Testis (tissue), 3 donors: ENCODE measurements around the gene PAPPA2. TPM values are rescaled to one million over a fixed set of nuclear protein-coding genes. Genes with fewer than 3 reads are reported as not detected.
"Not testable (repeated sequence)": the region's sequence is repeated elsewhere in the genome, so short reads cannot be mapped to it uniquely, and the experiment has no call there.

Source experiments
- DNase-seq: peaks from one replicate; pipeline ENCODE4 v3.0.0-alpha.2; 2019
- H3K27ac ChIP-seq, 2 donors: fragments of 200-600 bp; sonication (generic); one replicate each; pipeline ENCODE4 v1.5.1; 2019
- H3K27me3 ChIP-seq: fragments of 200-600 bp; sonication (generic); one replicate; pipeline ENCODE4 v1.5.1; 2019
- H3K36me3 ChIP-seq: fragments of 200-600 bp; sonication (generic); one replicate; pipeline ENCODE4 v1.5.1; 2017; ENCODE audit warnings: low read depth; ENCODE audit errors: missing control alignments
- H3K4me1 ChIP-seq: fragments of 200-600 bp; sonication (generic); one replicate; pipeline ENCODE4 v1.5.1; 2019
- H3K4me3 ChIP-seq, 2 donors: fragments of 200-600 bp; sonication (generic); one replicate each; pipeline ENCODE4 v1.5.1; 2017 to 2019
- H3K9me3 ChIP-seq: fragments of 200-600 bp; sonication (generic); one replicate; pipeline ENCODE4 v1.5.1; 2017
- CTCF ChIP-seq, 3 experiments: fragments of 450-650 bp in 2 of 3; fragments of 200-600 bp in 1 of 3; sonication (generic) in 1 of 3; IDR thresholded peaks; one replicate each; pipeline ENCODE4 v1.5.1; 2016 to 2019; ENCODE audit warnings: antibody characterized with exemption in 3 of 3, mild to moderate bottlenecking in 2 of 3, moderate library complexity in 1 of 3
- POLR2A ChIP-seq: fragments of 450-650 bp; IDR thresholded peaks from one replicate; pipeline ENCODE4 v1.6.1; 2017; ENCODE audit warnings: antibody characterized with exemption, mild to moderate bottlenecking, moderate library complexity
- WGBS, 2 donors: methylation state at CpG; one replicate each; pipeline ENCODE4 v1.1.5; 2018; 5-methylcytosine and 5-hydroxymethylcytosine counted together
- intact Hi-C: fragments of 100-400 bp; cut with DNase I; formaldehyde crosslinking; loops from one replicate; pipeline ENCODE4 v1.15.1; 2023; ENCODE audit warnings: low total_unique reads
- polyA plus RNA-seq: library from polyadenylated mRNA; stranded (reverse); fragments of 350-450 nt; fragmentation: Illumina TruSeq; extraction: RNeasy Lipid Tissue Mini Kit (QIAGEN cat#74804); gene quantifications from one replicate; pipeline ENCODE4 v1.2.3, GENCODE V29; 2014; ENCODE audit warnings: low read depth, low replicate concordance; ENCODE audit not compliant: insufficient read depth
- total RNA-seq, 2 donors: library from RNA; depleted of rRNA; stranded (reverse); fragments of >200 nt; gene quantifications; one replicate each; pipeline ENCODE4 v1.2.3, GENCODE V29; 2016

The PAPPA2 gene
- total and polyA plus RNA-seq, 3 donors from 2014 or later: 0.80 to 2.2 (median 2.2) TPM

GRCh38 chr1:176557543-176558258, 94.7 kb downstream of the PAPPA2 start:
- intact Hi-C loops: no loop called here

GRCh38 chr1:176558561-176558960, 95.6 kb downstream of the PAPPA2 start:
- no peak overlapping the region for H3K27ac ChIP-seq
- no peaks in the 10 kb centered on the region for H3K9me3 ChIP-seq
- peaks cover 3% of the 10 kb centered on the region for H3K4me1 ChIP-seq
- no peak for DNase-seq
- no peaks in the 10 kb centered on the region for H3K27me3 ChIP-seq
- TF ChIP-seq CTCF (IDR thresholded peaks at IDR 0.05): no peak
- TF ChIP-seq POLR2A: no peak
- no peaks in the 10 kb centered on the region for H3K36me3 ChIP-seq
- H3K4me3 ChIP-seq: no peak overlapping the region
- intact Hi-C loops: no loop called here
- 41 to 55% methylated on average over 2 of the region's 2 CpGs for WGBS, 2 donors

More at GRCh38 chr1:176557543-176558258, 94.7 kb downstream of the PAPPA2 start:
- H3K4me1 ChIP-seq: peaks cover 3% of the 10 kb centered on the region
- no peak for DNase-seq
- H3K4me3 ChIP-seq: no peak overlapping the region
- no peaks in the 10 kb centered on the region for H3K27me3 ChIP-seq
- 42 to 71% methylated on average over 2 of the region's 2 CpGs for WGBS, 2 donors
- no peaks in the 10 kb centered on the region for H3K9me3 ChIP-seq
- H3K36me3 ChIP-seq: no peaks in the 10 kb centered on the region
- TF ChIP-seq POLR2A: no peak
- no peak for TF ChIP-seq CTCF (IDR thresholded peaks at IDR 0.05)
- no peak overlapping the region for H3K27ac ChIP-seq

GRCh38 chr1:176559474-176559873, 96.5 kb downstream of the PAPPA2 start:
- H3K4me1 ChIP-seq: peaks cover 3% of the 10 kb centered on the region
- H3K27ac ChIP-seq: no peak overlapping the region
- H3K27me3 ChIP-seq: no peaks in the 10 kb centered on the region
- no peak overlapping the region for H3K4me3 ChIP-seq
- TF ChIP-seq CTCF (IDR thresholded peaks at IDR 0.05): no peak
- TF ChIP-seq POLR2A: no peak
- intact Hi-C loops: no loop called here
- no peak for DNase-seq
- H3K36me3 ChIP-seq: no peaks in the 10 kb centered on the region
- no peaks in the 10 kb centered on the region for H3K9me3 ChIP-seq
- 47 to 62% methylated on average over 4 of the region's 4 CpGs for WGBS, 2 donors

- Histone ChIP-seq H3K27ac (no peak overlapping the region), H3K36me3 (no peaks in the 10 kb centered on the region), H3K4me3 (no peak overlapping the region), H3K4me1 (peaks cover 3% of the 10 kb centered on the region), H3K9me3 (no peaks in the 10 kb centered on the region), H3K27me3 (no peaks in the 10 kb centered on the region)
- intact Hi-C loops: no loop called here
- WGBS, 2 donors: 8 to 14% methylated on average over 5 of the region's 5 CpGs
- DNase-seq: peak; percentile 69
- TF ChIP-seq POLR2A (no peak), CTCF (IDR thresholded peaks at IDR 0.05) (peak; percentile 60 to 88 (median 75))
Measured at GRCh38 chr1:176559878-176560277, 96.9 kb downstream of the PAPPA2 start.

GRCh38 chr1:176560681-176561080, 97.7 kb downstream of the PAPPA2 start:
- no peak for TF ChIP-seq CTCF (IDR thresholded peaks at IDR 0.05)
- TF ChIP-seq POLR2A: no peak
- Histone ChIP-seq H3K27me3 (no peaks in the 10 kb centered on the region), H3K4me1 (peaks cover 3% of the 10 kb centered on the region), H3K4me3 (no peak overlapping the region), H3K27ac (no peak overlapping the region), H3K9me3 (no peaks in the 10 kb centered on the region), H3K36me3 (no peaks in the 10 kb centered on the region)
- DNase-seq: no peak
- 89 to 93% methylated on average over 4 of the region's 4 CpGs for WGBS, 2 donors
- intact Hi-C loops: no loop called here

- H3K4me1 ChIP-seq, H3K9me3 ChIP-seq, H3K4me3 ChIP-seq, DNase-seq, H3K36me3 ChIP-seq, H3K27me3 ChIP-seq, intact Hi-C loops, H3K27ac ChIP-seq: not testable (repeated sequence)
- WGBS, 2 donors: 91 to 96% methylated on average over 7 of the region's 7 CpGs
Measured at GRCh38 chr1:176561761-176562160, 98.8 kb downstream of the PAPPA2 start.
